Stimulated activated naive CD8-positive, alpha-beta T cell treated with anti-CD3 and anti-CD28 coated beads, Interleukin-15, amount 100 ng/mL, for 72 hours (primary cell): Measurements from ENCODE around the gene ONECUT1.

Experiments used
- ATAC-seq: fragments of 150-1000 bp; cut with Tn5 transposase; 2 replicates; pipeline ENCODE4 v1.10.0; 2021; ENCODE audit warnings: mild to moderate bottlenecking, moderate library complexity
- DNase-seq, 2 donors: peaks; one replicate each; pipeline ENCODE4 v3.0.0; 2021 to 2022
- H3K27ac Mint-ChIP-seq, 2 donors: one replicate each; pipeline ENCODE4 v1.8.0; 2022; ENCODE audit warnings: mild to moderate bottlenecking in 2 of 2, mixed read lengths in 2 of 2, moderate library complexity in 2 of 2
- H3K27me3 Mint-ChIP-seq: one replicate; pipeline ENCODE4 v1.8.0; 2022; ENCODE audit warnings: mixed read lengths
- H3K4me1 Mint-ChIP-seq: one replicate; pipeline ENCODE4 v1.8.0; 2022; ENCODE audit warnings: mild to moderate bottlenecking, mixed read lengths
- H3K4me3 Mint-ChIP-seq, 2 donors: one replicate each; pipeline ENCODE4 v1.8.0; 2022; ENCODE audit warnings: mild to moderate bottlenecking in 2 of 2, mixed read lengths in 2 of 2, moderate library complexity in 1 of 2
- H3K9me3 Mint-ChIP-seq, 2 donors: one replicate each; pipeline ENCODE4 v1.8.0; 2022; ENCODE audit warnings: mixed read lengths in 2 of 2

Gene ONECUT1

GRCh38 chr15:52788099-52788986, 1.8 kb downstream of the ONECUT1 start:
- H3K4me3 Mint-ChIP-seq = peak overlapping the region in 1 of 2 donors; percentile 81
- peaks cover 100% of the 10 kb centered on the region for H3K27me3 Mint-ChIP-seq
- ATAC-seq = no peak
- no peak overlapping the region for H3K27ac Mint-ChIP-seq
- DNase-seq = no peak
- H3K4me1 Mint-ChIP-seq = peaks cover 75% of the 10 kb centered on the region
- H3K9me3 Mint-ChIP-seq = no peaks in the 10 kb centered on the region

GRCh38 chr15:52787549-52788098, 2.5 kb downstream of the ONECUT1 start:
- ATAC-seq = no peak
- no peak overlapping the region for H3K4me3 Mint-ChIP-seq
- peaks cover 78% of the 10 kb centered on the region for H3K4me1 Mint-ChIP-seq
- H3K27ac Mint-ChIP-seq = no peak overlapping the region
- no peak for DNase-seq
- H3K27me3 Mint-ChIP-seq = peaks cover 100% of the 10 kb centered on the region
- H3K9me3 Mint-ChIP-seq = no peaks in the 10 kb centered on the region

- Mint-ChIP-seq H3K4me1 (peaks cover 78% of the 10 kb centered on the region), H3K27ac (peak overlapping the region in 1 of 2 donors; percentile 19), H3K9me3 (no peaks in the 10 kb centered on the region), H3K27me3 (peaks cover 97% of the 10 kb centered on the region), H3K4me3 (no peak overlapping the region)
- DNase-seq (no peak), ATAC-seq (no peak)
Observed at GRCh38 chr15:52787123-52787503, 3.0 kb downstream of the ONECUT1 start.

GRCh38 chr15:52786436-52787122, 3.6 kb downstream of the ONECUT1 start:
- Mint-ChIP-seq H3K27ac (no peak overlapping the region), H3K27me3 (peaks cover 95% of the 10 kb centered on the region), H3K4me1 (peaks cover 78% of the 10 kb centered on the region), H3K4me3 (no peak overlapping the region), H3K9me3 (no peaks in the 10 kb centered on the region)
- ATAC-seq (no peak), DNase-seq (no peak)

GRCh38 chr15:52785672-52786406, 4.3 kb downstream of the ONECUT1 start:
- DNase-seq = no peak
- Mint-ChIP-seq H3K4me1 (peaks cover 74% of the 10 kb centered on the region), H3K4me3 (no peak overlapping the region), H3K27me3 (peaks cover 95% of the 10 kb centered on the region), H3K9me3 (no peaks in the 10 kb centered on the region), H3K27ac (no peak overlapping the region)
- ATAC-seq = no peak

GRCh38 chr15:52784799-52785671, 5.1 kb downstream of the ONECUT1 start:
- DNase-seq (no peak), ATAC-seq (no peak)
- H3K4me3 Mint-ChIP-seq = no peak overlapping the region
- H3K9me3 Mint-ChIP-seq = no peaks in the 10 kb centered on the region
- H3K27ac Mint-ChIP-seq = no peak overlapping the region
- H3K4me1 Mint-ChIP-seq = peaks cover 68% of the 10 kb centered on the region
- H3K27me3 Mint-ChIP-seq = peaks cover 95% of the 10 kb centered on the region

GRCh38 chr15:52783929-52784798, 6.0 kb downstream of the ONECUT1 start:
- H3K4me1 Mint-ChIP-seq = peaks cover 59% of the 10 kb centered on the region
- DNase-seq (no peak), ATAC-seq (peak; percentile 60)
- no peaks in the 10 kb centered on the region for H3K9me3 Mint-ChIP-seq
- H3K27ac Mint-ChIP-seq = no peak overlapping the region
- H3K27me3 Mint-ChIP-seq = peaks cover 92% of the 10 kb centered on the region
- H3K4me3 Mint-ChIP-seq = peak overlapping the region; percentile 21 to 35

- Mint-ChIP-seq H3K9me3 (no peaks in the 10 kb centered on the region), H3K27ac (no peak overlapping the region), H3K4me3 (peak overlapping the region in 1 of 2 donors; percentile 35), H3K27me3 (peaks cover 89% of the 10 kb centered on the region), H3K4me1 (peaks cover 51% of the 10 kb centered on the region)
- DNase-seq (no peak), ATAC-seq (no peak)
Observed at GRCh38 chr15:52783191-52783829, 6.8 kb downstream of the ONECUT1 start.

GRCh38 chr15:52782514-52782913, 7.6 kb downstream of the ONECUT1 start:
- H3K4me3 Mint-ChIP-seq = no peak overlapping the region
- H3K27me3 Mint-ChIP-seq = peaks cover 89% of the 10 kb centered on the region
- DNase-seq (no peak), ATAC-seq (no peak)
- peaks cover 43% of the 10 kb centered on the region for H3K4me1 Mint-ChIP-seq
- no peak overlapping the region for H3K27ac Mint-ChIP-seq
- no peaks in the 10 kb centered on the region for H3K9me3 Mint-ChIP-seq

- Mint-ChIP-seq H3K9me3 (no peaks in the 10 kb centered on the region), H3K27me3 (peaks cover 82% of the 10 kb centered on the region), H3K4me3 (peak overlapping the region in 1 of 2 donors; percentile 11), H3K4me1 (peaks cover 24% of the 10 kb centered on the region), H3K27ac (no peak overlapping the region)
- peak; percentile 79 for ATAC-seq
- peak; percentile 61 to 72 for DNase-seq
Observed at GRCh38 chr15:52780172-52780980, 9.8 kb downstream of the ONECUT1 start.

GRCh38 chr15:52778457-52778856, 11.7 kb downstream of the ONECUT1 start:
- no peak overlapping the region for H3K4me3 Mint-ChIP-seq
- H3K4me1 Mint-ChIP-seq = peaks cover 4% of the 10 kb centered on the region
- DNase-seq = no peak
- H3K27me3 Mint-ChIP-seq = peaks cover 66% of the 10 kb centered on the region
- no peaks in the 10 kb centered on the region for H3K9me3 Mint-ChIP-seq
- no peak overlapping the region for H3K27ac Mint-ChIP-seq
- ATAC-seq = no peak

GRCh38 chr15:52772766-52773165, 17.4 kb downstream of the ONECUT1 start:
- no peaks in the 10 kb centered on the region for H3K4me1 Mint-ChIP-seq
- H3K27me3 Mint-ChIP-seq = peaks cover 52% of the 10 kb centered on the region
- H3K27ac Mint-ChIP-seq = no peak overlapping the region
- no peaks in the 10 kb centered on the region for H3K9me3 Mint-ChIP-seq
- DNase-seq (no peak), ATAC-seq (no peak)
- H3K4me3 Mint-ChIP-seq = no peak overlapping the region

GRCh38 chr15:52765785-52766184, 24.4 kb downstream of the ONECUT1 start:
- Mint-ChIP-seq H3K4me1 (no peaks in the 10 kb centered on the region), H3K4me3 (no peak overlapping the region), H3K27me3 (peaks cover 57% of the 10 kb centered on the region), H3K9me3 (no peaks in the 10 kb centered on the region), H3K27ac (no peak overlapping the region)
- ATAC-seq = no peak
- no peak for DNase-seq
